Renal cortical epithelial cell (primary cell): ENCODE results near the gene COL16A1. TPM values are rescaled to one million over a fixed set of nuclear protein-coding genes. Genes with fewer than 3 reads are reported as not detected.

Source experiments
- DNase-seq: peaks from one replicate; pipeline ENCODE4 v3.0.0-alpha.2; 2011; ENCODE audit warnings: low read depth
- total RNA-seq: library from RNA; depleted of rRNA; stranded (reverse); fragments of >200 nt; gene quantifications from 2 replicates; pipeline ENCODE4 v1.2.3, GENCODE V29; 2014

COL16A1 gene
- total RNA-seq, 1 donor from 2014 or later = 14.5 TPM

GRCh38 chr1:31688233-31688918 is 15.4 kb downstream of the COL16A1 start:
- DNase-seq = no peak

- DNase-seq = no peak
These were observed 16.2 kb downstream of the COL16A1 start for GRCh38 chr1:31687601-31688000.

- no peak for DNase-seq
These were observed 18.0 kb downstream of the COL16A1 start for GRCh38 chr1:31685795-31686194.

- no peak for DNase-seq
These were observed 19.8 kb downstream of the COL16A1 start for GRCh38 chr1:31683997-31684396.

- no peak for DNase-seq
These were observed 22.4 kb downstream of the COL16A1 start for GRCh38 chr1:31681415-31681814.

GRCh38 chr1:31679676-31680230 is 24.1 kb downstream of the COL16A1 start:
- no peak for DNase-seq

- no peak for DNase-seq
These were observed 24.7 kb downstream of the COL16A1 start for GRCh38 chr1:31679091-31679490.

GRCh38 chr1:31678681-31679080 is 25.1 kb downstream of the COL16A1 start:
- no peak for DNase-seq

GRCh38 chr1:31677949-31678348 is 25.9 kb downstream of the COL16A1 start:
- no peak for DNase-seq

- no peak for DNase-seq
These were observed 26.4 kb downstream of the COL16A1 start for GRCh38 chr1:31677401-31677800.

- DNase-seq = no peak
These were observed 28.1 kb downstream of the COL16A1 start for GRCh38 chr1:31675756-31676155.

GRCh38 chr1:31675161-31675560 is 28.7 kb downstream of the COL16A1 start:
- no peak for DNase-seq

- DNase-seq = no peak
These were observed 29.2 kb downstream of the COL16A1 start for GRCh38 chr1:31674626-31675025.

- no peak for DNase-seq
These were observed 30.4 kb downstream of the COL16A1 start for GRCh38 chr1:31673433-31673832.

GRCh38 chr1:31672986-31673385 is 30.8 kb downstream of the COL16A1 start:
- no peak for DNase-seq

- DNase-seq = no peak
These were observed 32.1 kb downstream of the COL16A1 start for GRCh38 chr1:31671561-31672201.

GRCh38 chr1:31671147-31671546 is 32.7 kb downstream of the COL16A1 start:
- no peak for DNase-seq

- DNase-seq = no peak
These were observed 33.2 kb downstream of the COL16A1 start for GRCh38 chr1:31670593-31670964.

- DNase-seq = peak; percentile 80
These were observed 33.8 kb downstream of the COL16A1 start for GRCh38 chr1:31669786-31670592.

- DNase-seq = no peak
These were observed 34.4 kb downstream of the COL16A1 start for GRCh38 chr1:31669433-31669785.

GRCh38 chr1:31668303-31668883 is 35.4 kb downstream of the COL16A1 start:
- no peak for DNase-seq

- DNase-seq = no peak
These were observed 36.6 kb downstream of the COL16A1 start for GRCh38 chr1:31667065-31667785.
